Tongue (tissue), 2 donors: Measurements from ENCODE around the gene LILRB5. TPM values are rescaled to one million over a fixed set of nuclear protein-coding genes. Genes with fewer than 3 reads are reported as not detected.
"Not testable (repeated sequence)": the region's sequence is repeated elsewhere in the genome, so short reads cannot be mapped to it uniquely, and the experiment has no call there.

Source experiments
- DNase-seq: peaks from one replicate; pipeline ENCODE4 v3.0.0-alpha.2; 2015
- total RNA-seq: library from RNA; depleted of rRNA; stranded (reverse); fragments of >200 nt; gene quantifications from one replicate; pipeline ENCODE4 v1.2.3, GENCODE V29; 2014

Gene LILRB5
- 4.1 TPM for total RNA-seq

GRCh38 chr19:54257116-54257480, at the start of gene LILRB5:
Gene LILRB5 (minus strand): TSS chr19:54257273. CDS start chr19:54257193, 80 bp downstream.
- no peak for DNase-seq

- no peak for DNase-seq
These were observed 48.1 kb upstream of the LILRB5 start for GRCh38 chr19:54305141-54305540.

GRCh38 chr19:54302257-54302656, 45.2 kb upstream of the LILRB5 start:
- DNase-seq = no peak

GRCh38 chr19:54299515-54299914, 42.4 kb upstream of the LILRB5 start:
- no peak for DNase-seq

GRCh38 chr19:54299126-54299498, 42.0 kb upstream of the LILRB5 start:
- DNase-seq = no peak

- no peak for DNase-seq
These were observed 41.5 kb upstream of the LILRB5 start for GRCh38 chr19:54298357-54299125.

- DNase-seq = no peak
These were observed 40.8 kb upstream of the LILRB5 start for GRCh38 chr19:54297759-54298305.

- no peak for DNase-seq
These were observed 37.5 kb upstream of the LILRB5 start for GRCh38 chr19:54294539-54294938.

- DNase-seq = not testable (repeated sequence)
These were observed 32.1 kb upstream of the LILRB5 start for GRCh38 chr19:54289160-54289559.

- DNase-seq = no peak
These were observed 30.4 kb upstream of the LILRB5 start for GRCh38 chr19:54287456-54287855.

GRCh38 chr19:54286283-54286682, 29.2 kb upstream of the LILRB5 start:
- DNase-seq = not testable (repeated sequence)

- DNase-seq = not testable (repeated sequence)
These were observed 28.5 kb upstream of the LILRB5 start for GRCh38 chr19:54285427-54286056.

- DNase-seq = no peak
These were observed 25.8 kb upstream of the LILRB5 start for GRCh38 chr19:54282686-54283470.

GRCh38 chr19:54281729-54282075, 24.6 kb upstream of the LILRB5 start:
- DNase-seq = not testable (repeated sequence)

GRCh38 chr19:54281007-54281728, 24.1 kb upstream of the LILRB5 start, which contains the start of gene LILRB2:
Gene LILRB2 (minus strand): TSS chr19:54281110. CDS start chr19:54280496, 614 bp downstream.
- DNase-seq = no peak

- not testable (repeated sequence) for DNase-seq
These were observed 23.4 kb upstream of the LILRB5 start for GRCh38 chr19:54280441-54280840.

GRCh38 chr19:54280025-54280424, 23.0 kb upstream of the LILRB5 start:
- not testable (repeated sequence) for DNase-seq

GRCh38 chr19:54279406-54279962, 22.4 kb upstream of the LILRB5 start:
- no peak for DNase-seq

GRCh38 chr19:54278571-54279195, 21.6 kb upstream of the LILRB5 start:
- DNase-seq = not testable (repeated sequence)

- not testable (repeated sequence) for DNase-seq
These were observed 21.0 kb upstream of the LILRB5 start for GRCh38 chr19:54278056-54278455.

GRCh38 chr19:54277111-54277615, 20.1 kb upstream of the LILRB5 start:
- DNase-seq = not testable (repeated sequence)
